MCF 10A (cell line): ENCODE data around the gene ABR. TPM values are rescaled to one million over a fixed set of nuclear protein-coding genes. Genes with fewer than 3 reads are reported as not detected.

Experiments used
- BruUV-seq: library from RNA; stranded (reverse); fragments of 400-500 nt; replicated peaks from 2 replicates; lab custom pipeline; 2021; lab: Mats Ljungman, UMichigan
- CTCF ChIA-PET: fragments of 300-600 bp; sonication (Branson Sonifier 250); formaldehyde crosslinking; extraction: SDS; loops from one replicate; lab custom pipeline; 2021; ENCODE audit warnings: antibody characterized with exemption, inconsistent platforms; lab: Yijun Ruan, JAX
- POLR2A ChIA-PET: fragments of 300-600, 350-650 bp; sonication (Branson Sonifier 250); formaldehyde crosslinking; extraction: SDS; loops from one replicate; lab custom pipeline; 2020; ENCODE audit warnings: antibody characterized with exemption, inconsistent platforms; lab: Yijun Ruan, JAX
- DNase-seq: peaks from one replicate; pipeline ENCODE4 v3.0.0-alpha.2; 2018; ENCODE audit not compliant: unreplicated experiment
- H3K27ac Mint-ChIP-seq: one replicate; pipeline ENCODE4 v1.8.0; 2022; ENCODE audit warnings: mild to moderate bottlenecking, low read depth, mixed read lengths; ENCODE audit not compliant: unreplicated experiment
- H3K27me3 Mint-ChIP-seq: one replicate; pipeline ENCODE4 v1.8.0; 2022; ENCODE audit warnings: mixed read lengths; ENCODE audit not compliant: insufficient read depth, unreplicated experiment
- H3K36me3 Mint-ChIP-seq: one replicate; pipeline ENCODE4 v1.8.0; 2022; ENCODE audit warnings: mild to moderate bottlenecking, moderate library complexity, mixed read lengths; ENCODE audit not compliant: insufficient read depth, unreplicated experiment
- H3K4me1 Mint-ChIP-seq: one replicate; pipeline ENCODE4 v1.8.0; 2022; ENCODE audit warnings: mixed read lengths; ENCODE audit not compliant: insufficient read depth, unreplicated experiment
- H3K4me3 Mint-ChIP-seq: one replicate; pipeline ENCODE4 v1.8.0; 2022; ENCODE audit warnings: mild to moderate bottlenecking, moderate library complexity, mixed read lengths; ENCODE audit not compliant: unreplicated experiment
- H3K9me3 Mint-ChIP-seq: one replicate; pipeline ENCODE4 v1.8.0; 2022; ENCODE audit warnings: mixed read lengths; ENCODE audit not compliant: unreplicated experiment
- intact Hi-C: fragments of 100-400 bp; cut with micrococcal nuclease; formaldehyde crosslinking; loops from 2 replicates; pipeline ENCODE4 v1.14.1; 2022
- total RNA-seq: library from RNA; stranded (reverse); gene quantifications from 2 replicates; pipeline ENCODE4 v1.2.3, GENCODE V29; 2022
- TF ChIP-seq, protein P1 (sequence below): fragments of 200-600 bp; IDR thresholded peaks from one replicate; pipeline ENCODE4 v1.8.0; 2022; ENCODE audit warnings: antibody characterized with exemption, mild to moderate bottlenecking; ENCODE audit not compliant: unreplicated experiment

ABR gene
- total RNA-seq, 1 experiment from 2014 or later = 44.7 TPM

DNA sequence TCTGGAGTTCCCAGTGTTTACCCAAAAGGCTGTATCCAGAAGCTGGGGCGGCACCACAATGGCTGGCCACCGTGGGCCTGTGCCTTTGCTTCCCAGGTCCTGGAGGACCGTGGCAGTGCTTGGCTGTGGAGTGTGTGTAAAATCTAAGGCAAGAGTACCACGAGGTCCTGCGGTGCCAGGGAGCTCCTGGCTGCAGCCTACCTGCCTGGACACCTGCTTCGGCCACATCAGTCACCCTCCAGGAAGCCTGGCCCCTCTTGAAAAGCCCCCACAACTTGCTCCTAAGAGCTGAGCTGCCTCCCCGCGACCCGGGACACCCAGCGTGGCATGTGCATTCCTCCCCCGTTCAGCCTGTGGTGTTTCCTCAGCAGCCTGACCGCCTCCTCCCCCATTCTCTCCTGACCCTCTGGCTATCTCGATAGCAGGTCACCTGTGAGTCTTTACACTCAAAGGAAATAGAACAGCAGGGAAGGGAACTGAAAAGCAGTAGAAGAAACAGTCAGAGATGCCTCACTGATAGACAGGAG, 174.9 kb downstream of the ABR start:
- CTCF ChIA-PET = interaction anchor here (0.6 kb wide), 1 partner anchor 47 kb away, joined by 3 read pairs; no protein-coding TSS in a partner anchor
- TF ChIP-seq, protein P1, sequence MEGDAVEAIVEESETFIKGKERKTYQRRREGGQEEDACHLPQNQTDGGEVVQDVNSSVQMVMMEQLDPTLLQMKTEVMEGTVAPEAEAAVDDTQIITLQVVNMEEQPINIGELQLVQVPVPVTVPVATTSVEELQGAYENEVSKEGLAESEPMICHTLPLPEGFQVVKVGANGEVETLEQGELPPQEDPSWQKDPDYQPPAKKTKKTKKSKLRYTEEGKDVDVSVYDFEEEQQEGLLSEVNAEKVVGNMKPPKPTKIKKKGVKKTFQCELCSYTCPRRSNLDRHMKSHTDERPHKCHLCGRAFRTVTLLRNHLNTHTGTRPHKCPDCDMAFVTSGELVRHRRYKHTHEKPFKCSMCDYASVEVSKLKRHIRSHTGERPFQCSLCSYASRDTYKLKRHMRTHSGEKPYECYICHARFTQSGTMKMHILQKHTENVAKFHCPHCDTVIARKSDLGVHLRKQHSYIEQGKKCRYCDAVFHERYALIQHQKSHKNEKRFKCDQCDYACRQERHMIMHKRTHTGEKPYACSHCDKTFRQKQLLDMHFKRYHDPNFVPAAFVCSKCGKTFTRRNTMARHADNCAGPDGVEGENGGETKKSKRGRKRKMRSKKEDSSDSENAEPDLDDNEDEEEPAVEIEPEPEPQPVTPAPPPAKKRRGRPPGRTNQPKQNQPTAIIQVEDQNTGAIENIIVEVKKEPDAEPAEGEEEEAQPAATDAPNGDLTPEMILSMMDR = no peak
- no peak for DNase-seq
- peaks cover 52% of the 10 kb centered on the region for H3K36me3 Mint-ChIP-seq
- intact Hi-C loops = no loop called here
- H3K9me3 Mint-ChIP-seq = no peaks in the 10 kb centered on the region
- H3K27ac Mint-ChIP-seq = no peak overlapping the region
- POLR2A ChIA-PET = interaction anchor here (1.1 kb wide), 1 partner anchor 24 kb away, joined by 3 read pairs; no protein-coding TSS in a partner anchor
- peaks cover 16% of the 10 kb centered on the region for H3K4me1 Mint-ChIP-seq
- no peak overlapping the region for H3K4me3 Mint-ChIP-seq
- no peaks in the 10 kb centered on the region for H3K27me3 Mint-ChIP-seq
- no TSS peak for BruUV-seq

DNA sequence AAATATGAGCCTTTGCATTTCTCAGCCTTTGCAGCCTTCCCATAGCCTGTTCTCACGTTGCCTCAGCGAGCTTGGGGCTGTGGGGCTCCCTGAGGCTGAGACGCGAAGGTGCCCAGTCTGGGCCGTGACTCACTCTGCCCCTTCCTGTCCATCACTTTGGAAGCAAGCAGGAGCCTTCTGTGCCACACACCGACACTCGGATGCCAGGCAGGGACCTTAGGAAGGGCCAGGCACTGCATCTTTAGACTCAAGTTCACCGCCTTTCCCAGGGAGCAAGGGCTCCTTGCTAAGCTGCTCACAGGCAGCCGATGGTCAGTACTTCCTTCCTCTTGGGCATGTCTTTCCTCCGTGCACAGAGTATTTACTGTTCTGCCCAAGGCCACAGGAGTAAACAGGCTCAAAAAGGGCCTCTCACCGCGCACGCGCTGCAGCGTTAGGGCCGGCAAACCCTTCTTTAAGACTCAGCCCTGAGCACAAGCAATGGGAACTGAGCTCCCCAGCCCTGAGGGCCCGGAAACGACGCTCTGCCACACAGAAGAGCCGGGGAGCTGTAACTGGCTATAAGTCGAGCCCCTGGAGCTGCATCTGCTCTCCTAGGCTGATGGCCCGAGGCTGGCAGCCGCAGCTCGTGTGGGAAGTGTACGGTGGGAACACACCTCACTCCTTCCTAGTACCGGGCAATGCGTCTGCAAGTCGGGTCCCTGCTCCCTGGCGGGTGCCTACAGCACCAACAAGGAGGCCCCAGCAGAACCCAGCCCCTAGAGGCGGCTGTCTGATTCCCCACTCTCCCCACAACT, 175.6 kb downstream of the ABR start:
- no TSS peak for BruUV-seq
- no peaks in the 10 kb centered on the region for H3K27me3 Mint-ChIP-seq
- no peak overlapping the region for H3K27ac Mint-ChIP-seq
- no peak overlapping the region for H3K4me3 Mint-ChIP-seq
- POLR2A ChIA-PET = interaction anchor here (1.1 kb wide), 1 partner anchor 23 kb away, joined by 3 read pairs; no protein-coding TSS in a partner anchor
- CTCF ChIA-PET = interaction anchor here (0.6 kb wide), 1 partner anchor 47 kb away, joined by 3 read pairs; no protein-coding TSS in a partner anchor
- H3K36me3 Mint-ChIP-seq = peaks cover 55% of the 10 kb centered on the region
- no peaks in the 10 kb centered on the region for H3K9me3 Mint-ChIP-seq
- peaks cover 19% of the 10 kb centered on the region for H3K4me1 Mint-ChIP-seq
- TF ChIP-seq, protein P1 = no peak
- intact Hi-C loops = no loop called here
- no peak for DNase-seq

DNA sequence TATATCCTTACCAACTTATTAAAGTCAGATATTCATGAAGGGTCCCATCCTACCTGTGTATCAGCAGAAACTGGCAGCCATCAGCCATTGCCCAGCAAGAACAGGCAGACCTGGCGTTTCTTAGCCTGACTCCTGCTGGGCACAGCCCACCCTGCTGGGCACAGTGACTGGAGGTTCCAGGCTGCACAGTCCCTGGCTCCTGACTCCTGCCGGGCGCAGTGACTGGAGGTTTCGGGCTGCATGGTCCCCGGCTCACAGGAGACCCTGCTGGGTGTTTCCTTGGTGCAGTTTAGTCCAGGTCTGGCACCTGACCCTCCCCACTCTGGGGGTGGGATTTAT, 176.2 kb downstream of the ABR start:
- ChIA-PET CTCF (no interaction called here), POLR2A (no interaction called here)
- H3K36me3 Mint-ChIP-seq = peaks cover 57% of the 10 kb centered on the region
- H3K27ac Mint-ChIP-seq = no peak overlapping the region
- peaks cover 25% of the 10 kb centered on the region for H3K4me1 Mint-ChIP-seq
- intact Hi-C loops = no loop called here
- TF ChIP-seq, protein P1 = no peak
- H3K27me3 Mint-ChIP-seq = no peaks in the 10 kb centered on the region
- BruUV-seq = no TSS peak
- no peak overlapping the region for H3K4me3 Mint-ChIP-seq
- no peak for DNase-seq
- no peaks in the 10 kb centered on the region for H3K9me3 Mint-ChIP-seq

DNA sequence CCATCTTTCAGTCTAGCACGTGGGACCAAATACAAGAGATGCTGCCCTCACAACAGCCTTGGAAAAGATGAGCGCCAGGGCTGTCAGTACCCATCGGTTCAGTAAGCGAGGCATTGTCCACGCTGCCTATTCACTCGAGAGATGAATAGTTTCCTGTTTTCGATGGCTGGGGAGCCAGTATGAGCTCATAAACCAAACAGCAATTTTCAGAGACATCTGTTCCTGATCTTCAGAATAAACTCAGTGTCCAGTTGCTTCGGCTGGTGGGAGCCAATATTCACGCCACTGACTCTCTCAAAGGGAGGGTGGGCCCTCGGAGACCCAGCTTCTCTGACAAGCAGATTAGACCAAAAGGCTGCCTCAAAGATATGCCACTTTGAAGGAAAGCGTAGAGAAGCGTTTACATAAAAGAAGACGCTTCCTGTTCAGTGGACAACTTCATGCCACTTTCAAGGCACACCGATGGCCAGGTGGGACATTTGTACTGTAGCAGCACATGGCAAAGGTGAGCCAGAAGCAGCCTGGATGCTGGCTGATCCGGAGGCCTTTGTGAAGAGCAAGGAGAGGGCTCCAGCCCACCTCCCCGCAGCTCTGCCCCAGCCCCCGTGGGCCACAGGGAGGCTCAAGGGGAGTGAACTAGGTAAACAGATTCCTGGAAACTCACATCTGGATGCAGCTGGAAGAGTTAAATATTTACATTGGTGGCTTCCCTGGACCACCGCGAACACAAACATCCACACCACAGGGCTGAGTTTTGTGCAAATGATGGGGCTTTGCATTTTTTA, 176.8 kb downstream of the ABR start:
- CTCF ChIA-PET = no interaction called here

More for the DNA sequence above, 176.8 kb downstream of the ABR start:
- intact Hi-C loops = no loop called here
- H3K27me3 Mint-ChIP-seq = no peaks in the 10 kb centered on the region
- no peaks in the 10 kb centered on the region for H3K9me3 Mint-ChIP-seq
- TF ChIP-seq, protein P1 = no peak
- no peak overlapping the region for H3K27ac Mint-ChIP-seq
- H3K4me3 Mint-ChIP-seq = no peak overlapping the region
- no peak for DNase-seq
- no TSS peak for BruUV-seq
- POLR2A ChIA-PET = no interaction called here
- peaks cover 57% of the 10 kb centered on the region for H3K36me3 Mint-ChIP-seq
- peaks cover 31% of the 10 kb centered on the region for H3K4me1 Mint-ChIP-seq
